GM18511 (cell line): ENCODE results near the gene MAPT.

ENCODE experiments used
- ATAC-seq: cut with Tn5 transposase; IDR thresholded peaks from one replicate; pipeline ENCODE4 v1.9.1; 2021; ENCODE audit warnings: mild to moderate bottlenecking, moderate library complexity; ENCODE audit not compliant: unreplicated experiment

MAPT gene

DNA sequence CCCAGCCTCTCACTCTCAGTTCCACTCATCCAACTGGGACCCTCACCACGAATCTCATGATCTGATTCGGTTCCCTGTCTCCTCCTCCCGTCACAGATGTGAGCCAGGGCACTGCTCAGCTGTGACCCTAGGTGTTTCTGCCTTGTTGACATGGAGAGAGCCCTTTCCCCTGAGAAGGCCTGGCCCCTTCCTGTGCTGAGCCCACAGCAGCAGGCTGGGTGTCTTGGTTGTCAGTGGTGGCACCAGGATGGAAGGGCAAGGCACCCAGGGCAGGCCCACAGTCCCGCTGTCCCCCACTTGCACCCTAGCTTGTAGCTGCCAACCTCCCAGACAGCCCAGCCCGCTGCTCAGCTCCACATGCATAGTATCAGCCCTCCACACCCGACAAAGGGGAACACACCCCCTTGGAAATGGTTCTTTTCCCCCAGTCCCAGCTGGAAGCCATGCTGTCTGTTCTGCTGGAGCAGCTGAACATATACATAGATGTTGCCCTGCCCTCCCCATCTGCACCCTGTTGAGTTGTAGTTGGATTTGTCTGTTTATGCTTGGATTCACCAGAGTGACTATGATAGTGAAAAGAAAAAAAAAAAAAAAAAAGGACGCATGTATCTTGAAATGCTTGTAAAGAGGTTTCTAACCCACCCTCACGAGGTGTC, 131.3 kb downstream of the MAPT start:
- ATAC-seq, result no peak

DNA sequence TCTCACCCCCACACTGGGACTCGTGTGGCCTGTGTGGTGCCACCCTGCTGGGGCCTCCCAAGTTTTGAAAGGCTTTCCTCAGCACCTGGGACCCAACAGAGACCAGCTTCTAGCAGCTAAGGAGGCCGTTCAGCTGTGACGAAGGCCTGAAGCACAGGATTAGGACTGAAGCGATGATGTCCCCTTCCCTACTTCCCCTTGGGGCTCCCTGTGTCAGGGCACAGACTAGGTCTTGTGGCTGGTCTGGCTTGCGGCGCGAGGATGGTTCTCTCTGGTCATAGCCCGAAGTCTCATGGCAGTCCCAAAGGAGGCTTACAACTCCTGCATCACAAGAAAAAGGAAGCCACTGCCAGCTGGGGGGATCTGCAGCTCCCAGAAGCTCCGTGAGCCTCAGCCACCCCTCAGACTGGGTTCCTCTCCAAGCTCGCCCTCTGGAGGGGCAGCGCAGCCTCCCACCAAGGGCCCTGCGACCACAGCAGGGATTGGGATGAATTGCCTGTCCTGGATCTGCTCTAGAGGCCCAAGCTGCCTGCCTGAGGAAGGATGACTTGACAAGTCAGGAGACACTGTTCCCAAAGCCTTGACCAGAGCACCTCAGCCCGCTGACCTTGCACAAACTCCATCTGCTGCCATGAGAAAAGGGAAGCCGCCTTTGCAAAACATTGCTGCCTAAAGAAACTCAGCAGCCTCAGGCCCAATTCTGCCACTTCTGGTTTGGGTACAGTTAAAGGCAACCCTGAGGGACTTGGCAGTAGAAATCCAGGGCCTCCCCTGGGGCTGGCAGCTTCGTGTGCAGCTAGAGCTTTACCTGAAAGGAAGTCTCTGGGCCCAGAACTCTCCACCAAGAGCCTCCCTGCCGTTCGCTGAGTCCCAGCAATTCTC, 132.1 kb downstream of the MAPT start:
- ATAC-seq, result no peak

- no peak for ATAC-seq
These were observed 133.0 kb downstream of the MAPT start for GRCh38 chr17:46027048-46027975.

DNA sequence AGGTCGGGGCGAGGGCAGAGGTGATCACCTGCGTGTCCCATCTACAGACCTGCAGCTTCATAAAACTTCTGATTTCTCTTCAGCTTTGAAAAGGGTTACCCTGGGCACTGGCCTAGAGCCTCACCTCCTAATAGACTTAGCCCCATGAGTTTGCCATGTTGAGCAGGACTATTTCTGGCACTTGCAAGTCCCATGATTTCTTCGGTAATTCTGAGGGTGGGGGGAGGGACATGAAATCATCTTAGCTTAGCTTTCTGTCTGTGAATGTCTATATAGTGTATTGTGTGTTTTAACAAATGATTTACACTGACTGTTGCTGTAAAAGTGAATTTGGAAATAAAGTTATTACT, 133.6 kb downstream of the MAPT start:
- ATAC-seq, result no peak

DNA sequence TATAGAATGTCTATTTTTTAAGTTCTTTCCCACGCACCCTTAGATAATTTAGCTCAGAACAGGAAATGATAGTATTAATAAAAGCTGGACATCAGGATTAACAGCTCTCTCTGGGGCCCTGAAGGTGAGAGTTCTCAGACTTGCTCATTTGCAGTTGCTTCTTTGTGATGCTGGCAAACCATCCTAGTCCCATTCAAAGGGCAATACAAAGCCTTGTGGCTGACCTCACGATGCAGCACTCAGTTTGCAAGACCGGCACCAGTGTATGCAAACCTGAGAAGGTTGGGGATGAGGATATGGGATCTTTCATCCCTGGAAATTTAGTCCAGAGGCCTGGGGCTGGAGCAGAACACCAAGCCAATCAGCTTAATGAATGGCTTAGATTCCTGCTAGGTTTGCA, 134.0 kb downstream of the MAPT start:
- no peak for ATAC-seq

DNA sequence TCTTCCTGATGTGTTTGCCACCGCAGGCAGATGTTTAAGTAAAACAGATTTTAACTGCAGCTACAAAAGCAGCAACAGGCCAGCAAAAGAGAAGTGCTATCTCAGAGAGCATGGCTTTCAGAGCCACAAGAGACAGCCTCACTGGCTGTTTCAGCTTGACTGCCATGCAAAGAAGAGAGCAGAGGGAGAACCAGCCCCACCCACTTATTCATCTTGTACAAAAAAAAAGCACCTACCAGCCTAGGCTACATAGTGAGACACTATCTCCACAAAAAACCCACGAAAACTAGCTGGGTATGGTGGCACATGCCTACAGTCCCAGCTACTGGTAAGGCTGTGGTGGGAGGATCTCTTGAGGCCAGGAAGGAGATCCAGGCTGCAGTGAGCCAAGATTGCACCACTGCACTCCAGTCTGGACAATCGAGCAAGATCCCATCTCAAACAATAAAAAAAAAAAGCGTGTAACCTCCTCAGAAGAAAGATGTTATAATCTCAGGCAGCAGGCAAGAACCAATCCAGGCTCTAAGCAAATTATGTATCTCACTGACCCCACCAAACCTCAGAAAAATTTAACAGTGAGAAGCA, 134.7 kb downstream of the MAPT start:
- ATAC-seq, result no peak

DNA sequence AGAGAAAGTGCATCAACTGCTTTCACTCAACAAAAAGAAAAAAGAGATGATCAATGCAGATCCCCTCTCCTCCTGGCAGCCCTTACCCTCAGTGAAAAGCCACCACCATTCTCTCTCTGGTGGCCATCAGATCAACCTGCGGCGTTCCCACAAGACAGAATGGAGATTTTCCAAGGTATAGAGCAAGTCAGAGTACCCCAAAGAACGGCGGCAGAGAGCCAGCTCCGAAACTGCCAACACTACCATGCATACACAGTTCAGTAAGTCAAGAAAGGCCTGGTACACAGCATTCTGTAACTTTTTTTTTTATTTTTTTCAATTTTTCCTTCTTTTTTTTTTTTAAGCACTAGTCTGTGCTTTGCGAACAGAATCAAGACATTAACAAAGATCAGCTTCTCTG, 135.3 kb downstream of the MAPT start:
- no peak for ATAC-seq

DNA sequence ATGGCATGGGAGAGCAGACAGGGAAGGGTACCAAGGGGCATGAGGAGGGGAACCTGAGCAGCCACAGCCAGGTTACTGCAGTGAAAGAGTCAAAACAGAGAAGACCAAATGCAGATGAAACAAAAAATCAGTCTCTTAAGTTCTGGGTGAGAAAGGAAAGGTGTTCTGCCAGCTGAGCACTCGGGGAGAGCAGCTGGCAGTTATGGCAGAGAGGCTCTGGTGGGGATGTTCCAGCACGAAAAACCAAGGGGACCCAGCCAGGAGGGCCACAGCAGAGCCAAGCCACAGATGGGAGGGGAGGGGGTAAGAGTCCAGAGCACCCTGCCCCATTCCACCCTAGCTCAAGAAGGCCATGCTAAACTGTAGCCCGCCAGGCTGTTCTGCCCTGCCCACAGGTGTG, 136.4 kb downstream of the MAPT start:
- ATAC-seq, result no peak

GRCh38 chr17:46031440-46031839, 137.1 kb downstream of the MAPT start:
- ATAC-seq, result no peak

- ATAC-seq, result no peak
These were observed 137.6 kb downstream of the MAPT start for GRCh38 chr17:46031920-46032319.

- ATAC-seq, result no peak
These were observed 138.6 kb downstream of the MAPT start for GRCh38 chr17:46032909-46033308.

- ATAC-seq, result no peak
These were observed 139.0 kb downstream of the MAPT start for GRCh38 chr17:46033392-46033791.

- no peak for ATAC-seq
These were observed 140.9 kb downstream of the MAPT start for GRCh38 chr17:46035112-46035818.

DNA sequence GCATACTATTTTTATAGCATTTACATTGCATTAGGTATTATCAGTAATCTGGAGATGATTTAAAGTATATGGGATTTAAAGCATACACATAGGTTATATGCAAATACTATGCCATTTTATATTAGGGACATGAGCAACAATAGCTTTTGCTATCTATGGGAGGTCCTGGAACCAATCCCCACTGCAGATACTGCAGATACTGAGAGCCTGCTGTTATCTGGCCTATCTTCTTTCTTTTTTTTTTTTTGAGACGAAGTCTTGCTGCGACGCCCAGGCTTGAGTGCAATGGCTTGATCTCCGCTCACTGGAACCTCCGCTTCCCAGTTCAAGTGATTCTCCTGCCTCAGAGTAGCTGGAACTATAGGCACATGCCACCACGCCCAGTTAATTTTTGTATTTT, 142.1 kb downstream of the MAPT start:
- no peak for ATAC-seq

GRCh38 chr17:46037722-46038255, 143.4 kb downstream of the MAPT start:
- ATAC-seq, result no peak

- no peak for ATAC-seq
These were observed 144.1 kb downstream of the MAPT start for GRCh38 chr17:46038414-46038813.

DNA sequence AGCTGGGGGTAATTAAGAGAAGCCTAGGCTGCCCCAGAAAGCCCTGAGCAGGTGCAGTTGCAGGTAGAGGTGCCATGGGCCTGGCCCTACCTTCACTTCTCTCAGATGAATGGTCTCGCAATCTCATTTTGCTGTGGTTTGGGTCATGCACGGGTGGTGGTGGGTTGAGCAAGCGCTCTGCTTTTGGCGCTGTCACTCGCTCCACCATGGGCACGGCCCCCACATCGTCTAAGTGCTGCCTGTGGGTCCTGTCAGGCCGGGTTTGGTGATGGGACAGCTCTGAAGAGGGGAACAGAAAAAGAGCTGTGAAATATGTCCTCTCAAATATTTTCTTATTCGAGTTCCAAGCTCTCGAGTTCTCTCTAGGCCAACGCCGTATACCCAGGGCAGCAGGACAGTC, 144.6 kb downstream of the MAPT start:
- ATAC-seq, result no peak

GRCh38 chr17:46039592-46040186, 145.3 kb downstream of the MAPT start:
- no peak for ATAC-seq

- ATAC-seq, result no peak
These were observed 147.9 kb downstream of the MAPT start for GRCh38 chr17:46042246-46042645.

GRCh38 chr17:46042925-46043324, 148.6 kb downstream of the MAPT start:
- no peak for ATAC-seq
